GM12874 (cell line): Measurements from ENCODE around the gene NGDN.

Experiments
- TF ChIP-seq, protein P1 (sequence below): IDR thresholded peaks from 2 replicates; pipeline ENCODE4 v1.5.1; 2011; ENCODE audit warnings: low read depth, mild to moderate bottlenecking, control low read depth, low read length, moderate library complexity; ENCODE audit not compliant: insufficient read depth

NGDN gene

DNA sequence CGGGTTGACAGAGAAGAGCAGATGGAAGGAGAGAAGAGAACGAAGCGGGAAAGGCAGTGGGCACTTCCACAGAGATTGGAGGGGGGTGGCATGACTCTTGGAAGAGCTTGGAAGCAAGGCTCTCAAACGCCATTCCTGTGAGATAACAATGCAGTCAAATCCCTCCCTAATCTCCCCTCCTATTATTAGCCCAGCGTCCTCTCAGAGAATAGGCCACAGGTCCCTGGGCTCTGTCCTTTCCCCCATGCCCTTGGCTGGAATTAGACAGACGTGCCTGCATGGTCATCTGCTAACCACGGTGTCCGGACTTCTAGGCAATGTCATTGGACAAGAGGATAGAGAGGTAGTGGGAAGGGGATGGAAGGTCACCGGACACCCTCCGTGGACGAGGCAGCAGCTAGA, 26.1 kb upstream of the NGDN start:
- TF ChIP-seq, protein P1, sequence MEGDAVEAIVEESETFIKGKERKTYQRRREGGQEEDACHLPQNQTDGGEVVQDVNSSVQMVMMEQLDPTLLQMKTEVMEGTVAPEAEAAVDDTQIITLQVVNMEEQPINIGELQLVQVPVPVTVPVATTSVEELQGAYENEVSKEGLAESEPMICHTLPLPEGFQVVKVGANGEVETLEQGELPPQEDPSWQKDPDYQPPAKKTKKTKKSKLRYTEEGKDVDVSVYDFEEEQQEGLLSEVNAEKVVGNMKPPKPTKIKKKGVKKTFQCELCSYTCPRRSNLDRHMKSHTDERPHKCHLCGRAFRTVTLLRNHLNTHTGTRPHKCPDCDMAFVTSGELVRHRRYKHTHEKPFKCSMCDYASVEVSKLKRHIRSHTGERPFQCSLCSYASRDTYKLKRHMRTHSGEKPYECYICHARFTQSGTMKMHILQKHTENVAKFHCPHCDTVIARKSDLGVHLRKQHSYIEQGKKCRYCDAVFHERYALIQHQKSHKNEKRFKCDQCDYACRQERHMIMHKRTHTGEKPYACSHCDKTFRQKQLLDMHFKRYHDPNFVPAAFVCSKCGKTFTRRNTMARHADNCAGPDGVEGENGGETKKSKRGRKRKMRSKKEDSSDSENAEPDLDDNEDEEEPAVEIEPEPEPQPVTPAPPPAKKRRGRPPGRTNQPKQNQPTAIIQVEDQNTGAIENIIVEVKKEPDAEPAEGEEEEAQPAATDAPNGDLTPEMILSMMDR: no peak

DNA sequence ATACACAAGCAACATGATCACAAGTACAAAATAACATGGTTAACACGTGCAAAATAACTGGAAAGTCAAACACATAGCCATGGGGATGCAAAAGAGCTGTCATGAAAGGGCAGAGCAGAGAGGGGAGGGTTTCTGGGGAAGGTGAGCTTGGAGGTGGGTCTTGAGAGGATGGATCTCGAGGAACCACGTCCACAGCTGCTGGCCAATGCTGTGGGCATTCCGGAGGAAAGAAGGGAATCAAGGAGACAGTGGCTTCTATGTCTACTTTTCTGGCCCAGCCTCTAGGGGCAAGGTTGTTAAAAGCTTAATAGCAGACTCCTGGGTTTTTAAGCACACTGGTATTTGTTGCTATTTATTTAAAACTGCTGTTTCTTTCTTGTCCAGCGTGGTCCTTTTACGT, 25.6 kb upstream of the NGDN start:
- TF ChIP-seq, protein P1: no peak

DNA sequence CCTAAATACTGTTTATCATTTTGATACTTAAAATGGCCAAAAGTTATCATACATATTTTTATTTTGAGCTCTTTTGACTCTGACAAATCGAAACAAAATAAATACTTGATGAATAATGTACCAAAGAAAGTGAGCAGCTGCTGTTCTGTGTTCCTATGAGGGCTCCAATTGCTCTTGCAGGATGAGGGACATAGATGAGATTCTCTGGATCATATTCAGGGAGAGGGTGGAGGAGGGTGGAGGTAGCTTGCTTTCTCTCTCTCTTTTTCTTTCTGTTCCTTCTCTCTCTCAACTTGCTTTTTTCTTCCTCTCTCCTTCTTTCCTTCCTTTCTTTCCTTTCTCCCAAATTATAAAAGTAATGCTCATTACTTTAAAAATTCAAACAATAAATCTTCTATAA, 25.2 kb upstream of the NGDN start:
- TF ChIP-seq, protein P1: no peak

DNA sequence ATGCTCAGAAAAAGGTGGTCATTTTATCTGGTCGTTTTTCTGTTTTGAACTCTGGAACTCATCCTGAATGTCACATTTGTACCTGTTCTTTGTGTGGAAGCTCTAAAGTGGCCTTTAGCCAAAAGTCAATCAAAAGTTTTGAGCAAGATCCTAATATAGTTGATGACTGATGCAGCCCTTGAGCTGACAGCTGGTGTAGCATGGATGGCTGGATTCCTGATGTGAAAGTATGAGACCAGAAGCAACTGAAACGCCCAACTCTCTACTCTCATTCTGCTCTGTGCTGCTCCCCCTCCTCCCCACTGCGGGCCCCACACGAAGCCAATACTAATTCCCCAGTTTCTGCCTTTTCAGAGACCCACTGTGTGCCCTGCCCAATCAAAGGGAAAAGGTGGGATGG, 23.7 kb upstream of the NGDN start:
- TF ChIP-seq, protein P1: no peak

DNA sequence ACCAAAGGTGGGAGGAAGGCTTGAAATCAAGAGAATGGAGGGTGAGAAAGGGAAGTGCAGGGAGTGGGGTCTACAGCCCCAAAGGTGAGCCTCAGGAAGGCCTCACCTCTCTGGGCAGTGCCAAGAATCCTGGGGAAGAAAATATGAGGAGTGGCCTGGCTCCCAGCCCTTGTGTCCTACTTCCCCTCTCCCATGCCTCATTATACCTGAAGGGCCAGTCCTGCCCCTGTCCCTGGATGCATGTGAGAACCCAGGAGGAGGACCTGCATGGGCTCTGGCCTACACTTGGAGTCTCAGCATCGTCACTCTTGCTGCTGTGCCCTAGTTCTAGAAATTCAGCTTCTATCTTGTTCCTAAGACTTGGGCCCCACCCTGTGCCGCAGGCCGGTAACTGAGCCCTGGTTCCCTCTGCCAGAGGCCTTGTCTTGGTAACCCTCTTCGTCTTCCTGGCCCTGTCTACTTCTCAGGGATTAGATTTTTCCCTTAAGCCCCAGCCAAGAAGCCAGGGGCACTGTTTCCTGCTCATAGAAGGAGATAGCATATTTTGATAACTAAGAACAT, 23.1 kb upstream of the NGDN start:
- TF ChIP-seq, protein P1: no peak

DNA sequence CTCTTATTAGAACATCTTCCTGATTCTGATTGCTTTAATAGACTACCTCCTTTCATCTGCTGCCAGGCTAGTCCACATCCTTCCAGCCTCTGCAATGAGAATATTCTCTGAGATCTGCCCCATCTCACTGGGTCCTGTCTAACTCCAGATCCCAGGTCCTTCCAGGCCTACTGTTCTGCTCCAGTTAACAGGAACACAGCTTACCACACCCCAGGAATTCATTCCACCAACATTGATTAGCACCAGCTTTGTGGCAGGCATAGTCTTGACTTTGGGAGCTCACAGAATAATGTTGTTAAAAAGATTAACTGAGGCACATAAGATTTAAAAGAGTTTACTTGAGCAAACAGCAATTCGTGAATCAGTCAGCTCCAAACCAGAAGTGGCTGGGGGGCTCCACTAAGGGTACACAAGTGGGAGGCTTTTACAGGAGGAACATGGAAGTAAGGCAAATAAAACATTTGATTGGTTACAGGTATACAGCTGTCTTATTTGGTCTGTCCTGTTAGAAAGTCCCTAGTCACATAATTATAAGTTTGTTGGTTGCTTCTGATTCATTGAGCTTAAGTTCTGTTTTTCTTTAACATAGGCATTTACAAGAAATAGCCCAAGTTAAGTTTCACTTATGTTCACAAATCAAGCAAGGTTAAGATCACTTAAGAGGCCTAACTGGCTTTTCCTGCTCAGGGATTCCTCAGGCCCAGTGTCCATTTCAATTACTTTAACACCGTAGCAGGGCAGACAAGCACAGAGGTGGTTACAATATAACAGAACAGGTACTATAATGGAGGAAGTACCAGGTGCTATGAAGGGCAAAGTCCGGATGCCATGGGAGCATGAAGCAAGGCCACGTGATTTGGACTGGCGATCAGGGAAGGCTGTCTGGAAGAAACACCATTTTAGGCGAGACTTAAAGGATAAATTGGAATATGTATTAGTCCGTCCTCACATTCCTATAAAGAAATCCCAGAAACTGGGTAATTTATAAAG, 21.8 kb upstream of the NGDN start:
- TF ChIP-seq, protein P1: no peak

DNA sequence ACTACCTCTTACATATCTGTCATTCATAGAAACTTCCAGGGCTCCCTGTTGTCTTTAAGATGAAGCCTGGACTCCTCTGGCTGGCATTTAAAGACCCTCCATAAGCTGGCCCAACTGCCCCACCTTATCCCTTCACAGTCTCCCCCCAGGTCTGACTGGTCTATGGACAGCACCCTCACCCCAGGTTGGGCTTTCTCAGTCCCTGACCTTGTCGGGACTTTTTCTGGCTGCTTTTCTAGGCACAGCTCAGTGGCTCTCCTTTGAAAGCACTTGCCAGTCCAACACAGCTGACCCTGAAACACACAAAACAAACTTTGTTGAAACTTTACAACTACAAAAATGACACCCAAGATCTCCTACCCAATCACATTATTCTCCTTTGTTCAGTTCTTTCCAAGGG, 20.2 kb upstream of the NGDN start:
- TF ChIP-seq, protein P1: no peak
